Measurements from ENCODE around the gene RPS6KA5.

Gene RPS6KA5

GRCh38 chr14:90900476-90901083 is 159.9 kb downstream of the RPS6KA5 start:
- CTCF ChIA-PET, result interaction anchor here (1.1 to 5.5 kb wide), 3 partner anchors 8 to 273 kb away, joined by 3 to 145 read pairs (median 3); partner anchors contain the start of gene RPS6KA5
- TF ChIP-seq CTCF (IDR thresholded peaks at IDR 0.05; ENCODE audit: control extremely low read depth, extremely low read depth, low read depth, missing control alignments), result no peak
- POLR2A ChIA-PET, result no interaction called here
- no peak for DNase-seq (ENCODE audit: extremely low spot score)

GRCh38 chr14:90897022-90897421 is 163.4 kb downstream of the RPS6KA5 start:
- no peak for DNase-seq (ENCODE audit: extremely low spot score)
- ChIA-PET CTCF (interaction anchor here (1.2 to 1.5 kb wide), 2 partner anchors 11 to 200 kb away, joined by 3 read pairs; no protein-coding TSS in a partner anchor), POLR2A (no interaction called here)
- no peak for TF ChIP-seq CTCF (IDR thresholded peaks at IDR 0.05; ENCODE audit: control extremely low read depth, extremely low read depth, low read depth, missing control alignments)

GRCh38 chr14:90894241-90894640 is 166.2 kb downstream of the RPS6KA5 start:
- ChIA-PET POLR2A (no interaction called here), CTCF (interaction anchor here (1.2 to 1.4 kb wide), 2 partner anchors 9 to 136 kb away, joined by 3 to 8 read pairs; no protein-coding TSS in a partner anchor)
- no peak for DNase-seq (ENCODE audit: extremely low spot score)
- no peak for TF ChIP-seq CTCF (IDR thresholded peaks at IDR 0.05; ENCODE audit: control extremely low read depth, extremely low read depth, low read depth, missing control alignments)

- no peak for DNase-seq (ENCODE audit: extremely low spot score)
- ChIA-PET CTCF (interaction anchor here (1.2 to 1.4 kb wide), 3 partner anchors 9 to 135 kb away, joined by 3 to 10 read pairs (median 8); no protein-coding TSS in a partner anchor), POLR2A (no interaction called here)
- TF ChIP-seq CTCF (IDR thresholded peaks at IDR 0.05; ENCODE audit: control extremely low read depth, extremely low read depth, low read depth, missing control alignments), result no peak
Measured at GRCh38 chr14:90893510-90893909, 166.9 kb downstream of the RPS6KA5 start.

GRCh38 chr14:90892970-90893369 is 167.5 kb downstream of the RPS6KA5 start:
- POLR2A ChIA-PET, result no interaction called here
- CTCF ChIA-PET, result interaction anchor here (1.2 kb wide), 1 partner anchor 9 kb away, joined by 10 read pairs; no protein-coding TSS in a partner anchor
- TF ChIP-seq CTCF (IDR thresholded peaks at IDR 0.05; ENCODE audit: control extremely low read depth, extremely low read depth, low read depth, missing control alignments), result no peak
- DNase-seq (ENCODE audit: extremely low spot score), result no peak

- TF ChIP-seq CTCF (IDR thresholded peaks at IDR 0.05; ENCODE audit: control extremely low read depth, extremely low read depth, low read depth, missing control alignments), result no peak
- ChIA-PET CTCF (interaction anchor here (1.2 to 3.2 kb wide), 6 partner anchors 9 to 396 kb away, joined by 4 to 20 read pairs (median 4); no protein-coding TSS in a partner anchor), POLR2A (no interaction called here)
- no peak for DNase-seq (ENCODE audit: extremely low spot score)
Measured at GRCh38 chr14:90891326-90891725, 169.1 kb downstream of the RPS6KA5 start.
